ENCODE results near the gene ATXN7L3.

Gene ATXN7L3

GRCh38 chr17:44218344-44219107 lies 18.8 kb upstream of the ATXN7L3 start:
- peak; percentile 90 for DNase-seq (ENCODE audit: low spot score)

GRCh38 chr17:44217738-44218343 lies 18.2 kb upstream of the ATXN7L3 start:
- no peak for DNase-seq (ENCODE audit: low spot score)

- no peak for DNase-seq (ENCODE audit: low spot score)
These were observed 17.0 kb upstream of the ATXN7L3 start for GRCh38 chr17:44216694-44217093.

- DNase-seq (ENCODE audit: low spot score): peak; percentile 37
These were observed 16.5 kb upstream of the ATXN7L3 start for GRCh38 chr17:44216173-44216572.

- no peak for DNase-seq (ENCODE audit: low spot score)
These were observed 15.2 kb upstream of the ATXN7L3 start for GRCh38 chr17:44214896-44215295.

- no peak for DNase-seq (ENCODE audit: low spot score)
These were observed 14.5 kb upstream of the ATXN7L3 start for GRCh38 chr17:44214230-44214494.

- DNase-seq (ENCODE audit: low spot score): no peak
These were observed 13.9 kb upstream of the ATXN7L3 start for GRCh38 chr17:44213403-44214229.

GRCh38 chr17:44212507-44213402 lies 13.1 kb upstream of the ATXN7L3 start:
- DNase-seq (ENCODE audit: low spot score): no peak

GRCh38 chr17:44211281-44212265 lies 11.9 kb upstream of the ATXN7L3 start:
- DNase-seq (ENCODE audit: low spot score): no peak

- DNase-seq (ENCODE audit: low spot score): peak; percentile 92
These were observed 10.9 kb upstream of the ATXN7L3 start for GRCh38 chr17:44210342-44211192.

- DNase-seq (ENCODE audit: low spot score): peak; percentile 36
These were observed 10.2 kb upstream of the ATXN7L3 start for GRCh38 chr17:44209786-44210341.

- no peak for DNase-seq (ENCODE audit: low spot score)
These were observed 8.1 kb upstream of the ATXN7L3 start for GRCh38 chr17:44207743-44208142.

- DNase-seq (ENCODE audit: low spot score): no peak
These were observed 7.6 kb upstream of the ATXN7L3 start for GRCh38 chr17:44207319-44207718.

GRCh38 chr17:44206825-44207155 lies 7.1 kb upstream of the ATXN7L3 start:
- DNase-seq (ENCODE audit: low spot score): no peak

GRCh38 chr17:44205962-44206824 lies 6.5 kb upstream of the ATXN7L3 start:
- DNase-seq (ENCODE audit: low spot score): no peak

- DNase-seq (ENCODE audit: low spot score): no peak
These were observed 4.8 kb upstream of the ATXN7L3 start for GRCh38 chr17:44204441-44204882.

- DNase-seq (ENCODE audit: low spot score): peak; percentile 59
These were observed 4.2 kb upstream of the ATXN7L3 start for GRCh38 chr17:44203731-44204440.

GRCh38 chr17:44202756-44203155 lies 3.1 kb upstream of the ATXN7L3 start:
- DNase-seq (ENCODE audit: low spot score): no peak

All from CD4-positive, alpha-beta T cell treated with Interleukin-15 for 4 hours (primary cell).